Epithelial cell of esophagus (primary cell): Measurements from ENCODE around the gene PRDX3.
A peak's percentile ranks its signal among the peaks of the same experiment; 100 is the strongest.
"Not testable (repeated sequence)": the region's sequence is repeated elsewhere in the genome, so short reads cannot be mapped to it uniquely, and the experiment has no call there.

Experiments
- DNase-seq: peaks from one replicate; pipeline ENCODE4 v3.0.0; 2010; ENCODE audit warnings: low read depth
- H3K4me3 ChIP-seq: 2 replicates; pipeline ENCODE4 v1.5.1; 2011; ENCODE audit warnings: mild to moderate bottlenecking, low read length, control low read depth
- TF ChIP-seq, protein P1 (sequence below): IDR thresholded peaks from 2 replicates; pipeline ENCODE4 v1.5.1; 2011; ENCODE audit warnings: low read depth, mild to moderate bottlenecking, low read length, control low read depth, inconsistent platforms; ENCODE audit not compliant: insufficient read depth; ENCODE audit errors: missing control alignments

PRDX3 gene

DNA sequence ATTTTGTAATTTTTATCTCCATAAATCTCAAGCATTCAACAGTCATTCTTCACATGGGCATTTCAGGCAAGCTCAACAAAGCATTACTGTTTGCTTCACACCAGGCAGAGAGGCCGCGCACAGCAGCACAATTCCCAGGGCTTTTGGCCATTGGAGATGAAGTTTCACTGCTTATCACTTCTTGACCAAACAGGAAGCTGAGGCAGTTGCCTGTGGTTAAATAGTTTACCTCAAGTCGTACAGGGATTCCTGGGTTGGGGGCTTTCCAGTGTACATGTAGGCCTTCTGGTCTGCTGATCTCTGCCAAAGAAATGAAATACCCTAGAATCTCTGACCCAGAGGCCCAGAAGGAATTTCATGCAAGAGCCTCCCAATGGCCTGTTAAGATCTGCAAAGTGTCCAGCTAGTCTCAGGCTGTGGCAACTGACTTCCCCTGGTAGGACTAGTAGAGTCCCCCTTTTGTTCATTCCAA lies 11.2 kb upstream of the PRDX3 start:
- TF ChIP-seq, protein P1, sequence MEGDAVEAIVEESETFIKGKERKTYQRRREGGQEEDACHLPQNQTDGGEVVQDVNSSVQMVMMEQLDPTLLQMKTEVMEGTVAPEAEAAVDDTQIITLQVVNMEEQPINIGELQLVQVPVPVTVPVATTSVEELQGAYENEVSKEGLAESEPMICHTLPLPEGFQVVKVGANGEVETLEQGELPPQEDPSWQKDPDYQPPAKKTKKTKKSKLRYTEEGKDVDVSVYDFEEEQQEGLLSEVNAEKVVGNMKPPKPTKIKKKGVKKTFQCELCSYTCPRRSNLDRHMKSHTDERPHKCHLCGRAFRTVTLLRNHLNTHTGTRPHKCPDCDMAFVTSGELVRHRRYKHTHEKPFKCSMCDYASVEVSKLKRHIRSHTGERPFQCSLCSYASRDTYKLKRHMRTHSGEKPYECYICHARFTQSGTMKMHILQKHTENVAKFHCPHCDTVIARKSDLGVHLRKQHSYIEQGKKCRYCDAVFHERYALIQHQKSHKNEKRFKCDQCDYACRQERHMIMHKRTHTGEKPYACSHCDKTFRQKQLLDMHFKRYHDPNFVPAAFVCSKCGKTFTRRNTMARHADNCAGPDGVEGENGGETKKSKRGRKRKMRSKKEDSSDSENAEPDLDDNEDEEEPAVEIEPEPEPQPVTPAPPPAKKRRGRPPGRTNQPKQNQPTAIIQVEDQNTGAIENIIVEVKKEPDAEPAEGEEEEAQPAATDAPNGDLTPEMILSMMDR = no peak
- DNase-seq = no peak
- H3K4me3 ChIP-seq = no peak overlapping the region

GRCh38 chr10:119183664-119184412 lies 5.2 kb upstream of the PRDX3 start:
- TF ChIP-seq, protein P1 = no peak
- no peak for DNase-seq
- H3K4me3 ChIP-seq = no peak overlapping the region

DNA sequence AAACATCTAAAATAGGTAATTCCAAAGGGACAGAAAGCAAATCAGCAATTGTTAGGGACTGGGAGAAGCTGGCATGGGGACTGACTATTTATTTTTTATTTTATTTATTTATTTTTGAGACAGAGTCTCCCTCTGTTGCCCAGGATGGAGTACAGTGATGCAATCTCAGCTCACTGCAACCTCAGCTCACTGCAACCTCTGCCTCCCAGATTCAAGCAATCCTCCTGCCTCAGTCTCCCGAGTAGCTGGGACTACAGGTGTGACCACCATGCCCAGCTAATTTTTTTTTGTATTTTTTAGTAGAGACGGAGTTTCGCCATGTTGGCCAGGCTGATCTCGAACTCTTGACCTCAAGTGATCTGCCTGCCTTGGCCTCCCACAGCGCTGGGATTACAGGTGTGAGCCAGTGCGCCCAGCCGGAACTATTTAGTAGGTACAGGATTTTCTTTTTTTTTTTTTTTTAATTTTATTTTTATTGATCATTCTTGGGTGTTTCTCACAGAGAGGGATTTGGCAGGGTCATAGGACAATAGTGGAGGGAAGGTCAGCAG lies 2.3 kb upstream of the PRDX3 start:
- not testable (repeated sequence) for H3K4me3 ChIP-seq, DNase-seq

DNA sequence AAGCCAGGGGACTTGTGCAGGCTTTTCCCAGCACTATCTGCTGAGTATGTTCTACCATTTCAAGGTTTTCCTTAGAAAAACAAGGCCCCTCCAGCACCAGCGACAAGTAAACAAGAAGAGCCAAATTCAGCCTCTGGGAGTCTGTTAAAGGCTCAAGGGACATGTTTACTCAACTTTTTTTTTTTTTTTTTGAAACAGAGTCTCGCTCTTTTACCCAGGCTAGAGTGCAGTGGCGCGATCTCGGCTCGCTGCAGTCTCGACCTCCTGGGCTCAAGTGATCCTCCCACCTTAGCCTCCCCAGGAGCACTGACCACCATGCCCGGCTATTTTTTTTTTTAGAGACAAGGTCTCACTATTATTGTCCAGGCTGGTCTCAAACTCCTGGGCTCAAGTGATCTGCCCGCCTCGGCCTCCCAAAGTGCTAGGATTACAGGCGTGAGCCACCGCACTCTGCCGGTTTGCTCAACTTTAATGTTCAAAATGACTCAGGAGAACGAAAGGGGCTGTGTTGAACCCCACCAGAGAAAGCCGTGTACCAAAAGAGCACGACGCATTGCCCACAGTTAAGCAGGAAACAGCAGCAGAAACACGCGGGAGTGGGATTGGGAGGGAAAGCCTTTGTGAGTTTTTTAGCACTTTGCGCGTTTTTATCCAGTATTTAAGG lies 772 bp downstream of the PRDX3 start:
- peak; percentile 37 for DNase-seq
- TF ChIP-seq, protein P1 = no peak
- H3K4me3 ChIP-seq = peak overlapping the region; percentile 84

GRCh38 chr10:119176166-119176565 lies 2.4 kb downstream of the PRDX3 start:
- DNase-seq = no peak
- TF ChIP-seq, protein P1 = no peak
- no peak overlapping the region for H3K4me3 ChIP-seq

DNA sequence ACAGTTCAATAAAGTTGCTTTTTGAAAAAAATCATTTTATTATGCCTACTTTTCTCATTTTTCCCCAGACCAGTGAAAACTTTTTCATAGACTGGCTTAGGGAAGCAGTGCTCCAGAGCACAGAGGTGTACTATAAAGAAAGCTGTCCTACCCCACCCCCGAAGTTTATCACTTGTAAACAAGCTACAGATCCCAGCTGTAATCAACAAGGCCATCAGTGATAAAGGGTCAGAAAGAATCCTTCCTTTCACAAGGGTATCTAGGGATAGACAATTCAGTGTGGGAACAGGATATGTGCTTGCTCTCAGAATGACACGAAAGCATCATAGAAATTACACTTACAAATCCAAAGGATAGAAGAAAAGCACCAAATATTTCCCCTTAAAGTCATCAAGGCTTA lies 4.5 kb downstream of the PRDX3 start:
- no peak for DNase-seq
- H3K4me3 ChIP-seq = no peak overlapping the region
- TF ChIP-seq, protein P1 = no peak

- DNase-seq = no peak
- TF ChIP-seq, protein P1 = no peak
- no peak overlapping the region for H3K4me3 ChIP-seq
Measured at GRCh38 chr10:119167041-119167440, 11.6 kb downstream of the PRDX3 start.
